Activated CD8-positive, alpha-beta memory T cell treated with anti-CD3 and anti-CD28 coated beads, Interleukin-2, amount 50 U/mL, for 48 hours (primary cell): ENCODE data around the gene UXS1.

Experiments
- DNase-seq: peaks from one replicate; pipeline ENCODE4 v3.0.0-alpha.2; 2020

The UXS1 gene

DNA sequence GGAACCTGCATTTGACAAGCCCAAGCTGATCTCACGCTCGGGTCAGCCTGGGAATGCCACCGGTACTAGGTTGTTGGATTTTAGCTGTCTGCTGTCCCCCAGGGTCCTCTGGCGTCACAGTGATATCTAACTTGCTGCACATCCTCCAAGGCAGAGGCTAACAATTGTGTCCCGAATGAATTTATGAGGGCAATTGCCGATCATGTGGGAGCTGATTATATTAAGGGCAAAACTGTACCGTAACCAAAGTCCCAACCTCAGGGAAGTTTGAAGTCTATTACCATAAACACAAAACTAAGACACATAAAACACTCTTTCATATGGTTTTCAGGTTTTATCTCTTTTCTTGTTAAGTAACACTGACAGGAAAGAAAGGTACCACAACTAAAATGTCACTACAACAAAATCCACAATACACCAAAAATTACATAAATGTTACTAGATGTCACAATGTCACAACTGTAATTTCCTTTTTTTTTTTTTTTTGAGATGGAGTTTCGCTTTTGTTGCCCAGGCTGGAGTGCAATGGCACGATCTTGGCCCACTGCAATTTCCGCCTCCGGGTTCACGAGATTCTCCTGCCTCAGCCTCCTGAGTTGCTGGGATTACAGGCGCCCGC is 6.7 kb downstream of the UXS1 start:
- DNase-seq = no peak

DNA sequence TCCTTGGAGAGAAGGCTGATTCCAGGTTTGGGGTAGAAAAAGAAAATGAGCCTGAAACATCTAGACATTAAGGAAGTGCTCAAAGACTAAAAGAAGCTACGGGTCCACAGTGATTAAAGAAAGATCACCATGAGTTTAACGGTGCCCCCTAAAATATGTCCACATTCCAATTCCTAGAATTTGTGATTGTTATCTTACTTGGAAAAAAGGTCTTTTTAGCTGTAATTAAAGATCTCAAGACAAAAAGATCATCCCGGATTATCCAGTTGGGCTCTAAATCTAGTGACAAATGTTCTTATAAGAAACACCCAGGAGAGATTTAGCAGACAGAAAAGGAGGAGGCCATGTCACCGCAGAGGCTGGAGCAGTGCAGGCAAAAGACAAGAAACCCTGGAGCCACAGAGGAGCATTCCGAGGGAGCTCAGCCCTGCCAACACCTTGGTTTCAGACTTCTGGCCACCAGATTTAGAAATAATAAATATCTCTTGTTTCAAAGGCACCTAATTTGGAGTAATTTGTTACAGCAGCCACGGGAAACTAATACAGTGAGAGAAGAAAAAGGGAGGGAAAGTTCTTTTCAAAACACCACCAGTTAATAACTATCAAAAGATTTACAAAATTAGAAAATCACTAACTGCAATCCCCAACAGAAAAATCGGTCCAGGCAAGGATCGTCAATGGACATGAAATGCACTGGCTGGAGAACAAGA is 8.5 kb downstream of the UXS1 start:
- DNase-seq = no peak

DNA sequence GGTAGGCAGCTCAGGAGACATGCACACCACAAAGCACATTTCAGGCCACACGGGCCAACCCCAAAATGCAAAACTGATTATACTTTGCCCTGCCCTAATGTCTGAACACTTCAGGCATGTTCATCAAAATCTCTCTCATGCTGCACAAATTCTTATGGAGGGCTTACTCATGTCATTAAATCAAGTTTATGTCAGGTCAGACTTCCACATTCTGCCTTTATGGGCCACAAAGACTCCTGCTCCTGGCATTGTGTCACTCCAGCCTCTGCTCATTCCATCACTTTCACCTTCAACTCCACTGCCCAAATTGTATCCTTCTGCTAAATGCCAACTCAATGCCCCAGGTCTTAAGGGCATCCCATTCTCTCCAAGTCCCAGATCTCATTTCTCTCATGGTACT is 9.2 kb downstream of the UXS1 start:
- no peak for DNase-seq

DNA sequence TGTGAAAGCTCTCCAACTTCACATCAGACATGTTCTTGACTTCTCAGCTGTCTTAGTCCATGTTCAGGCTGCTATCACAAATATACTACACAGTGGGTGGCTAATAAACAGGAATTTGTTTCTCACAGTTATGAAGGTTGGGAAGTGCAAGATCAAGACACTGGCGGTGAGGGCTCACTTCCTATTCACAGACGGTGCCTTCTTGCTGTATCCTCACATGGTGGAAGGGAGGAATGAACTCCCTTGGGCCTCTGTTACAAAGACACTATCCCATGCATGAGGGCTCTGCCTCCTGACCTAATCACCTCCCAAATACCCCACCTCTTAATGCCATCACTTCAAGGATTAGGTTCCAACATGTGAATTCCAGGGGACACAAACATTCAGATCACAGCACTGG is 9.7 kb downstream of the UXS1 start:
- no peak for DNase-seq

DNA sequence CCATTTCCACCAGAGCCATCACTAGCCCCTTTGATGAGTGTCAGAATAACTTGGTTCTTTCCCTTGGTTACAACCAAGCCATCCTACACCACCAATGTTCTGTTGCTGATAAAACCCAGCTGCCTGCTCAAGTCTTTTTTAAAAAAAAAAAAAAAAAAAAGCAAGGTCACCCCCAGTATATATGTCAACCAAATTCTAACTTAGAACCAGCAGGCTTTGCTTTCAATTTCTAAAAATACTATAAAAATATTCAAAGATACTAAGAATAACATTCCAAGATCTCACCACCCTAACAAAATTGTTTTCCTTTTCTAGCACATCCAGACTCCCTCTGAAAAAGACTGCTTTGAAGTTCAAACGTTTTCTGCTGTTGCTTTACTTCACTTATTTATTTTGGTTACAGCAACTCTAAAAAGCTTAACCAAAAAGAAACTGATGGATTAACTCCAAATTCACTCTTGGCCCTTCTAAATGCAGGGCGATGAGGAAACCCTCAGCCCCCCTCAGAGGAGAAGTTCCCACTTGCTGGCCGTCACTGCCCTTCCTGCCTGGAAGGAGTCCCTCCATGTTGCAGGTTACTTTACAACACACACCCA is 10.9 kb downstream of the UXS1 start:
- no peak for DNase-seq

DNA sequence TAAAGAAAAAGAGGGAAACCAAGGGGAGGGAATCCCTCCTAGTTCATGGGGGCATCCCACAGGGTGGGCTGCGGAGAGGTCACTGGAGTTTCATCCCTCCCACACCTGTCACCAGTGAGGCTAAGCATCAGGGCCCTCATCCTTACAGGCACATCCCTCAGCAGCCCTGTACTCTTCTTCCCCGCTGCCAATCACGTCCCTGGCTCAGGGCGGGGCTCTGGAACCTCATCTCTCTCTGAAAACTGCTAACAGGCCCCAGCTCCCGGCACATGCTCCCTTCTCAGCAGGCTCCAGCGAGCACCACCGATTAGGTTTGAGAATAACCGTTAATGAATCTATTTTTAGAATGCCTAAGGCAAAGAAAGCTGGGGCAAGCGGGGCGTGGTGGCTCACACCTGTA is 13.0 kb downstream of the UXS1 start:
- DNase-seq = no peak

DNA sequence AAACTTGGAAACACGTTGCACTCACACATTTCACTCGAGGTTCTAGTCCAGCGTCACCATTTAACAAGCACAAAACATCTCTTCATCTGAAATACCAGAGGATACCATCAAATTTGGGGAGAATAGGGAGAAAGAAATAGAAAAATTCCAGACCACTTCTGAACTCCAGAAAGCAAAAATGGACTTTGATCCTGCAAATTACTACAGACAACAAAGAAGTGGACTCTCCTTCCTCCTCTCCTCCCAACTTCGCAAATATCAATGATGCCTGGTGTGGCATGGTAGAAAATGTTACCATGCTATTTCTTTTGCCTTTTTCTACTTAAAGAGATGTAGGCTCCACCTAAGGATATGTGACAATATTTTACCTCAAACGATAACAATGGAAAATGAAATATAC is 13.5 kb downstream of the UXS1 start:
- DNase-seq = no peak

DNA sequence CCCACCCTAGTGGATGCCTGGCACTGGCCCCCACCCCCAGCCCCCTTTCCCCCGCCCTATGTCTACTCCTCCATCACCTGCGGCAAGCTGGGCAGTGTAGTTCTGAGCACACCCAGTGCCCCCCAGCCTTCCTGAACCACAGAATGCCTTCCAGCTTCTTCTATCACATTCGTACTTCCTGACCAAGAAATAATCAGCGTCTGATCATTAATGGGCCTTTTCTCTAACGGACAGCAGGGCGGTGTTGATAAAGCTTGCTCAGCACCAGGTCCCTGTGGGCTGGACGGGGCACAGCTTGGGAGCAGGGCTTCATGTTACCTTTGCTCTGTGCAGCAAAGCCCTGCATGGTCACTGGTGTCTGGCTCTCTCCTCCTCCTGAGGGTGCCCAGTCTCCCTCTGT is 15.4 kb downstream of the UXS1 start:
- no peak for DNase-seq

DNA sequence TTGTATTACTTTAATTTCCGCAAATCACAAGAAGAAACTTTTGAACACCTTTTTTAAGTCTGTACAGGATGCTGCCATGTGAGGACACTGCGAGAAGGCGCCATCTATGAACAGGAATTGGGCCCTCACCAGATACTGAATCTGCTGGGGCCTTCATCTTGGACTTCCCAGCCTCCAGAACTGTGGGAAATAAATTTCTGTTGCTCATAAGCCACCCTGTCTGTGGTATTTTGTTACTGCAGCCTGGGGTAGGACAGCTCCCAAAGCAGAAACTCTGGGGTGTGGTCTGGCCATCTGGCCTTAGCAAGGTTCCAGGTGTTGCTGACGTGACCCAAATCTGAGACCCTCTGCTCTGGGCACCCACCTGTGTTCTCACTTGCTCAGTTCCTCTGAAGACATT is 16.5 kb downstream of the UXS1 start:
- DNase-seq = no peak

DNA sequence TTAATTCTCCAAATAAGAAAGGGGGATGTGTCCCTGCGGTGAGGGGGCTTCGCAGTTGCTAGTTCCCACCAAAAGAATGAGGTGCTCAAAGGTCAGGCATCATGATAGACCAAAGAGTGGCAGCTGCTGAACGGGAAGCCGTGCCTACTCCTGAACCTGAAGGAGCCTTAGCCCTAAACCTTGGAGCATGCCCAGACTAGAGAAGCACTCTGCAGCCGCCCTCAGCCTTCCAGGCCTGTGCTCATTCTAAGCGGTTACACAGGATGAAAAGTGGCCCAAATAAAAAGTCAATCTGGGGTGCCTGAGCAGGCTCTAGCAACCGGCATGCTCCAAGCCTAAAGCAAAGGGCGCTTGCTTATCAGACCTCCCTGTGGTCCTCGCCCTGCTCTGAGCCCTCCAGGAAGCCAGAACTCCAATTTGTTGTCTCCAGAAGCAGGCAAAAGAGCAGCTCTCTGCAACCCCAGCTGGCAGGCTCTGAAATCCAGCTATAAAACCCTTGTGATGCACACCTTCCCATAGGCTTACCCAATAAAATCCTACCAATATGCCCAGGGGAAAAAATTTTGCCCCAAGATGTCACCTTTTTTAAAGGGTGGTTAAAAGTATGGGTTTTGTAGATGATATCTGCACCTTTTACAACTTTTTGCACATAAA is 17.5 kb downstream of the UXS1 start:
- no peak for DNase-seq

DNA sequence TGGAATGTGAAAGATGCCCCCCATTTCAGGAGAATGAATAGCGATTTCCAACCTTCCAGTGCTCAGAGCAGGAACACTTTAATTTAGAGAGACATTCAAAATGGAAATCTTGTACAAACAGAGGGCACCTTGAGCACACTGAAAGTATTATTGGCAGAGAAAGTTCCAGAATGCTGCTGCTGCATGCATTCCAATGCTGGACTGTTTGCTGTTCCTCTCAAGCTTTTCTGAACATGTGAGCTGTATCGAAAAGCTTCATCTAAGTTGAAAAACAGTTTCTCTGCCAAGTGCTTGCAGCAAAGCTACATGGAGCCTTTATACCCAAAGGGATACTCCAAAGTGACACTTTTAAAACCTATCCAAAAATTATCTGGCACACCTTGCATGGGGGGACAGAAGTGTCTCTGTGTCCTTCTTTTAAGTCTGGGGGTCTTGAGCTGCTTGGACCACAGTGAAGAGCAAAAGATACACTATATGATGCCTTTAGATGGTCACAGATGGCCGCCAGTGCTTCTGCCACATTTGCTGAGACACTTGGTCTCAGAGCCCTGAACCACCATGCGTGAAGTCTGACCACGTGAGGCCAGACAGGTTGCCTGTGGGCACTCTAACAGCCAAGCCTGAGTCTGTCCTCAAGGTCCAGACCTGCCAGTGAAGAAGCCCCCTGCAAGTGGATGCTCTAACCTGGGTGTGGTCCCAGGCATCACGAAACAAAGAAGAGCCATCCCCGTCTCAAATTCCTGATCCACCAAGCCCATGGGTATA is 18.8 kb downstream of the UXS1 start:
- no peak for DNase-seq

DNA sequence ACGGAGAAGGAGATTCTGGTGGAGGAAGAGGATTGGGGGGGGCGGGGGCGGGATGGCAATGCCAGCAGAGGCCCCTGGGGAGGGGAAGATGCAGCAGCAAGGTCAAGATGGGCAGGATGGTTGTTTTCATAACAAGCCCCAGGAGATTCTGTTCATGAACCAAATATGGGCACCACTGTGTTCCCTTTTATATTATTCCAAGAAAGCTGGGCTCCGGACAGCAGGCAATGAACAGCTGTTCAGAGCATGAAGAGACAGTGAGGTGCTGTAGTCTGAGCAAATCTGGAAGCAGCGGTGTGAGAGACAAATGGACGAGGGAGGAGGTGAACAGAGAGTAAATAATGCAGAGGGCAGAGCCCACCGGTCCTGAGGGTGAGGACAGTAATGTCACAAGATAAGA is 20.0 kb downstream of the UXS1 start:
- no peak for DNase-seq

DNA sequence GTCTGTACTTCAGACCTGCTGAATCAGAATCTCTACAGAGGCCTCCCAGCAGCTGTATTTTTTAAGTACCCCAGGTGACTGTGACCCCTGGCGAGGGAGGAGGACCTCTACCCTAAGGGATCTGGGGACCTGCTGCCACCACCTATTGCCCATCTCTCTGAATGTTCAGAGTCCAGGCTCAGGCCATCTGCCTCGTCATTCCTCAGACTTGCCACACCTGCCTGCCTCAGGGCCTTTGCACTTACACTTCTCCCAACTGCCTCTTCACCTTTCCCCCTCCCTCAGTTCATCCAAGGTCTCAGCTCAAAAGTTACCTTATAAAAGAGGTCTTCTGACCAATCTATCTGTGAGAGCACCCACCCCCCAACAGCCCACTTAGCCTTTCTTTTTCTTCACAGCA is 21.5 kb downstream of the UXS1 start:
- DNase-seq = no peak

DNA sequence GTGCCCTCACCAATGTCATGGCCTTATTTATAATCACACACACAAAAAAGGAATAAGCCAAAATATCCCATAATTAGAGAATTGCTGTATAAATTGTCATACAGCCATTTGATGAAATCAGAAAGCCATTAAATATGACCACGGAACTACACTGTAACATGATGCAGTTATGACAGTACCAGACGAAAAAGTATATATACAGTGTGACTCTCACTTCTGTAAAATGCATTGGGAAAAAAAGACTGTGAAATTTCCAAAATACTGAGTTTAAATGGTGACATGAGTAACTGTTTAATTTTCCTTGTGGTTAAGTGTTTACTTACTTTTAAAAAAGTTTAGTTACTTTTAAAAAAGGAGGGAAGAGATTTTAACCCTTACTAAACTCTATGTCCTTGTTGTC is 25.4 kb downstream of the UXS1 start:
- no peak for DNase-seq

DNA sequence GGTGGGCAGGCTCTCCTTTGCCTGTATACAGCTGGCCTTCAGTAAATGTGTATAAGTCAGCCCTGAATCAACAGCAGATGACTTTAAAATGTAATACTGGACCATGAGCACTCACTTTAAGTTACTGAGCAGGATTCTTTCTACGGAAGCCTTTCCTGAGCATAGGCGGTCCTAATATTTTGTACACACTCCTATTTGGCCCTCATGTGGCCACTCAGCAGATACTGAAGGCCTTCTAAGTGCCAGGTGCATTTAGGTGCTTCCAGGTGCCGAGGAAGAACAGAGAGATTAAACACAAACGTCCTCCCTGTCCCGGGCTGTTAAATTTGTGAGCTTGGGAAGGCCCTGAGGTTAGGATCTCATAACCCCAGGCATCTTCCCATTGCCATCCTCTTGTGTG is 27.0 kb downstream of the UXS1 start:
- no peak for DNase-seq

DNA sequence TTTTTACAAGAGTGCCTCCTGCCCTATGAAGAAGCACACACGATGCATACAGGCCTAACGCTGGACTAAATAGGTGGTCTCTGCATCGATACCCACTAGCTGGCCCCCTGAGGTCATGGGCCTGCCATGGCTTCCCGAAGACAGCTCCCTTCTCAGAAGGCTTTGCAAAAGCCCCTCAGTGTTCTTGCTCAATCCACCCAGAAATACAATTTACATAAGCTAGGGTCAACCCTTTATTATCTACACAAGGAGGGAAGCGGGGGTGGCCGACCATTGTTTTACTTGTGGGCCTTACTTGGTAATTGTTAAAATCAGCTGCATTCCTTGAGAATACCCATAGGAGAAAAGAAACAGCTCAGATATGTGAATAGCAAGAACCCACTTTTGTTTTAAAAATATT is 28.5 kb downstream of the UXS1 start:
- DNase-seq = no peak

DNA sequence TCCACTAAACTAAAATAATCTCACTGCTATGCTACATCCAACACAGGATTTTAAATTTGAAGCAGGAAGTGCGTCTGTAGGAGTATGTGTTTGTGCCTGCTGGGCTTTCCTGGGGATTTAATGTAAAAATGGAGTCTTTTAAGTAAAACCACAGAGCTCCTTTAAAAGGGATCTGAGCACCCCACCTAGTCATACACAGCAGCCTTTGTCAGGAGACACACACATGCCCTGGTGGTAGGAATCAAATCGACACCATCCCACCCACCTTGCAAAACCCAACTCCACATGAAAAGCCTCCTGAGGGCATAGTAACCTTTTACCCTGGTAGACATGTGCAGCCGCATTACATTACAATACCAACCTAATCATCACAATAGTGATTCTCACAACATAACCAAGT is 29.1 kb downstream of the UXS1 start:
- no peak for DNase-seq

DNA sequence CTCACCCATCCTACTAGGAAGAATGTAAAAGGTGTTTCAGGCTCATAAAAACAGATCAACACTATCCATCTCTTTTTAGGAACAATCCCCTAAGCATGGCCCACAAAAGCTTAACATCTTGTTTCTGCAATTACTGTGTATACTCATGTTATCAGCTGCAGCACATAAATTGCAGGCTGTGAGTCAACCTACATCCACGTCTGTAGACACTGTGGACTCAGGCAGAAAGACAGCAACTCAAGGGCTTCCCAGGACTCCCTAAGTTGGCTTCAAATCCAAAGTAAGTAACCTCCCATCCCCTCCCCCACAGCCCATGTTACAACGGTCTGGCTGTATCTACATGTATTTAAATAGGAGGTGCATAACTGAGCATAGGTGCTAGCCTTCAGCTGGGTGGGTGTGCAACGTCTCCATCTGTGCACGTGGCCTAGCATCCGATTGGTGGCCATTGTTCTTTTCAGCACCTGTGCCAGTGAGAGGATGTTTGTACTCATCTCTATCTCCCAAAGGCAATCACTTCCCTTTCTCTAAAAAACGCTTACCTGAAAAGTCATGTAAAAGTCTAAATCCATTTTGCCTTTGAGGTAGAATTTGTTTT is 30.1 kb downstream of the UXS1 start:
- no peak for DNase-seq

DNA sequence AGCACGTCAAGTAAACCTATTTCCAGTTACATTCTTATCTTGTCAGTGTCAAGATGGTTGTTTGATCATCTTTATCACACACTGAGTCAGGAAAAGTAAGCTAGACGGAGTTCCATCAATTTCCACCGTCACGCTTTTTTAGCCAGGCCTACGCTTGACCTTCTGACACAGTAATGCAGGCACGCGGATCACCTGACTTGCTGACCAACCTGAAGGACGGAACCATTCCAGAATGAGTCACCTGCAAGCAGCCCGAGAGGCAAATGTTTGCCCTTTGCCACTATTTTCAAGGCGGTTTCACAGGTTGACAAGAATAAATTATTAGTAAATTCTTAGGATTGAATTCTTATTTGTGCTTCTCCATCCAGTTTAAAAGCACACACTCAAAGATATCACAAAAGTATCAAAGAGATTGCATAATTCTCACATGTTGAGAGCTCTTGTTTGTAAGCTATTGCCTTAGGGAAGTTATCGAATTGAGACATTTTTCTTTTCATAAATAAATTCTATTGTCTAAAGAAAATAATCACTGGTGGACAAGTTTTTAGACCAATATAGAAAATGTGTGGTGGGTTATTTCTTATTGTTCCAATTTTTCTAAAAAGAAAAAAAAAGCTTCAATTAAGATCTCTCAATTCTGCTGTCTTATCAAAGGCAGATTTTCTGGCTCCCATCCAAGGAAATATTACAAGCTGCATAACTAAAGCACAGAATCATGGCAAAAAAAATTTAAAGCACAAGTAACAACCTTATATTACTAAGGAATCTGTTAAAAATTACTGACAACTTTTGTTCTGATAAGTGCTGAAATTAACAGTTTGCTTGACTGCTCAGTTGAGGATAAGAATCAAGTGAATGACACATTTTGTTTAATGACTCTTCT is 31.9 kb downstream of the UXS1 start:
- no peak for DNase-seq

DNA sequence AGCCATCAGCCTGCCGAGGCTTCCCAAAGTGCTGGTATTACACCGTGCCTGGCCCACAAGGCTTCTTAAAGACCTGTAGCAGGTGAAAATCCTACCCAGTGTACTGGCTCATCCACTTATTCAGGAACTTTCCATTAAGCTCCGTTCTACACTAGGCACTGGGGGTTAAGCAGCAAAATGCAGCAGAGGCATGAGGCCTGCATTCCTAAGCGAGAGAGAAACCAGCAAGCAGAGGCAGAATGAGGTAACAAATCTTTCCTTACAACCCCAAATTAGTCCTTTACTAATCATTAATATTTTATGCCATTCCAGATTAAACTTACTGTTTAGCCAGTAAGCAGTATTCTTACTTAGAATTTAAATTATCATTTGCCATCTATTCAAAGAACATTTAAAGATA is 32.8 kb downstream of the UXS1 start:
- DNase-seq = no peak

DNA sequence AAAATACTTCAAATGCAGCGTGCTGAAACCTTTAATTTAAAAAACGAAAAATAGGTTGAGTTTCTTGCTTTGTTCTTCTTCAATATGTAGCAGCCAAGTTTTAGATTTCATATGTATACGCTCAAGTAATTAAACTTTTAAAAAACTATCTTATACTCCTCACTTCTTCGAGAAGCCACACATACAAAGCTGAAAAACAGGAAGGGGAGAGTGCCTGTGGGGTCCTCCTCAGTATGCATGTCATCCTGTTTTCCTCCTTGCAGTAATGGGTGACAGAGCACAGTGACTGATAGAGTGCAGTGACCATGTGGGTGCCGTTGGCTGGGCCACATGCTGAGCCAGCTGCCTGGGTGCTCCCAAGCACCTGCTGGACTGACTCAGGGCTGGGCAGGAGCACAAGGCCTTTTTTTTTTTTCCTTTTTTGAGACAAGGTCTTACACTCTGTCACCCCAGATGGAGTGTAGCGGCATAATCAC is 33.3 kb downstream of the UXS1 start:
- DNase-seq = peak; percentile 65
